HG03097 (cell line): ENCODE measurements around the gene PVRIG.
"Not testable (repeated sequence)": the region's sequence is repeated elsewhere in the genome, so short reads cannot be mapped to it uniquely, and the experiment has no call there.

Experiments
- ATAC-seq: cut with Tn5 transposase; IDR thresholded peaks from one replicate; pipeline ENCODE4 v1.9.1; 2021; ENCODE audit not compliant: unreplicated experiment, low FRiP score

PVRIG gene

DNA sequence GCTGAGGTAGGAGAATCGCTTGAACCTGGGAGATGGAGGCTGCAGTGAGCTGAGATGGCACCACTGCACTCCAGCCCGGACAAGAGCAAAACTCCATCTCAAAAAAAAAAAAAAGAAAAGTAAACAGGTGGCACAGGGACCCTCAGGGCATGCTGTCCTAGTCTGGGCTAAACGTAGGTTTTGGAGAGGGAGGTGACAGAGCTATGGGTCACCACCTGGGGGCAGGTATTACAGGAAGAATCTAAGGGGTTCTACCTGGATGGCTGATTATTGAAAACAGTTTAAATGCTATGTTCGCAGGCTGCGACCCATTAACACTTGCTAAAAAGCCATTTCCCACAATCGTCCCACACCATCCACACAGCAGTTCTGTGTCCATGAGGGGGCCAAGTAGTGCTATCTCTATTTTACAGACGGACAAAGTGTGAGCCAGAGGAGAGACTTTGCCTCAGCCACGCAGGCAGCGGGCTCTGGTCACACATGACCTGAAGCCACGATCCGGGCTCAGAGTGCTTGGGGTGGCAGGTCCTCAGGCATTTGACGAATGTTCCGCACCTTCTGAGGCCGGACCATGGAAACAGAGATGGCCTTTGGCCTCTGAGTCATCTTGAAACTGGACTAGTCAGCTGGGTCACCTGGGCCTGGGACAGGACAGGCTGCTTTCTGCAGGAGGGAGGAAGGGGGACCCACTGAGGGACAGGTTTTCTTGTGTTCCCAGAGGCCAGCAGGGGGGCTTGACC lies 49.7 kb downstream of the PVRIG start:
- not testable (repeated sequence) for ATAC-seq

DNA sequence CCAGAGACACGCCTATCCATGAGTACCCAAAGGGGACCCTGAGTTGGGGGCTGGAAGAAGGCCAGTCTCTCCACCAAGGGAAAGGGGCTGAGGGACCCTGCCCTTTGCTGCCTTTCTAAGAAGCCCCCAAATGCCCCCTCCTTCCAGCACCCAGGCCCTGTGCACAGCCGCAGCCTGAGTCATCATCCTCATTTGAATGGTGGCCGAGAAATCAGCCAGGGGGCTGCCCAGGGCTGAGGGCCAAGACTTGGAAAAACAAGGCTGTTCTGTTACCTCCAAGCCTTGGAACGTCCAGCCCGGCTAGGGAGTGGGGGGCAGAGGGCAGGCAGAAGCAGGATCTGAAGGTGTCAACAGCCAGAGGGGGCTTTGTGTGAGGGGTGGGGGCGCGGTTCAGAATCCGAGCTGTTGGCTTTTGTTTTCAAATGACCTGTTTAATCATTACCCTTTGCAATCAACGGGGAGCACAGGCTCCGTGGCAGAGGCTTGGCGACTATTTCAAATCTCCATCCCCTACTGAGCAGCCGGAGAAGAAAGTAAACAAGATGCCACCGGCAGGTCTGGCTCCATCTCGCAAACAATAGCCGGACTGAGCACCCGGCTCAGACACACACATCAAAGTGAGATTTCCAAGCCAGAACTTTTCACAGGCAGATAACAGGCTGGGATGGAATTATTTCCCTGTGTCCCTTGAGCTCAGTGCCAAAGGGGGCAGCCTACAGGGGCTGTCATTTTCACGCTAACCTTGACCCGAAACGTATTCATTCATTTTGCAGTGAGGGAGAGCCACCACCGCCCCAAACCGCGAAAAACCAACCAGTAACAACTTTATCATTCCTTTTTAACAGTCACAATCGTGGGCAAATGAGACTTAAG lies 50.5 kb downstream of the PVRIG start:
- ATAC-seq = not testable (repeated sequence)
